NCI-H748 treated with DMSO at 0.1 percent for 48 hours (cell line): ENCODE results near the gene INPP1.

ENCODE experiments used
- DNase-seq: peaks from one replicate; lab custom pipeline; 2025; lab: John Stamatoyannopoulos, UW

The INPP1 gene

DNA sequence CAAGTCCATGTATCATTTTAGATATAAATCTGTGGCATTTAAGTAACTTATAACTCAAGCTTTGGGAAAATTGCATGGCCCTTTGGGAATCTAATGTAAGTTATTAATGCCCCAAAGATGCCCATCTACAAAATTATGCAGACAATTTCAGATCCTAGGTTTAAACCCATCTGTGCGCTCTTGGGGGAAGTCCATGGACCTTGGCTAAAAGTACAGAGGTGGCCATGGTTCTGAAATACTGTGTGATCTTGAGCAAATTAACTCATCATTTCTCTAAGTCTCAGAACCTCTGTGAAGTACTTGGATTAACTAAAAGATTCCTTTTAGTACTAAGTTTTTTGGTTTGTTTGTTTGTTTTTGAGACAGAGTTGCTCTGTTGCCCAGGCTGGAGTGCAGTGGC lies 19.5 kb downstream of the INPP1 start:
- DNase-seq: no peak

DNA sequence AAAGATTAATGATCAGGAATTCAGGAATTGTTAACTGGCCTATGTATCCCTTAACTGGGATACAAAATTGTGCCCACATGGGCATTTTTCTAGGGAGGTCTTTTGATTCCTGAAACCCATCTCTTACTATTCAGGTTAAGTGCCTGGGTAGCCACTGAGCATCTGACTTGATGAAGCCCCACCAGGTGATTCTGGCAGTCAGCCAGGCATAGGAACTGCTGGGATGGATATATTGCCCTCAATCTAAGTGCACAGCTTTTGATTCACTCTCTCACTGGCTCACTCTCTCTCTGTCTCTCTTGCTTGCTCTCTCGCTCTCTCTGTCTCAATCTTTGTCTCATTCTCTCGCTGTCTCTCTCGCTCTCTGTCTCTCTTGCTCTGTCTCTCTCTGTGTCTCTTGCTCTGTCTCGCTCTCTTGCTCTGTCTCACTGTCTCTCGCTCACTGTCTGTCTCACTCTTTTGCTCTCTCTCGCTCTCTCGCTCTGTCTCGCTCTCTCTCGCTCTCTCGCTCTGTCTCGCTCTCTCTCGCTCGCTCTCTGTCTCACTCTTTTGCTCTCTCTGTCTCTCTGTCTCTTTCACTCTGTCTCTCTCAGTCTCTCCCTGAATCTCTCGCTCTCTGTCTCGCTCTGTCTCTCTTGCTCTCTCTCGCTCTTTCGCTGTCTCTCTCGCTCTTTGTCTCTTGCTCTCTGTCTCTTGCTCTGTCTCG lies 22.3 kb downstream of the INPP1 start:
- peak; percentile 40 for DNase-seq

DNA sequence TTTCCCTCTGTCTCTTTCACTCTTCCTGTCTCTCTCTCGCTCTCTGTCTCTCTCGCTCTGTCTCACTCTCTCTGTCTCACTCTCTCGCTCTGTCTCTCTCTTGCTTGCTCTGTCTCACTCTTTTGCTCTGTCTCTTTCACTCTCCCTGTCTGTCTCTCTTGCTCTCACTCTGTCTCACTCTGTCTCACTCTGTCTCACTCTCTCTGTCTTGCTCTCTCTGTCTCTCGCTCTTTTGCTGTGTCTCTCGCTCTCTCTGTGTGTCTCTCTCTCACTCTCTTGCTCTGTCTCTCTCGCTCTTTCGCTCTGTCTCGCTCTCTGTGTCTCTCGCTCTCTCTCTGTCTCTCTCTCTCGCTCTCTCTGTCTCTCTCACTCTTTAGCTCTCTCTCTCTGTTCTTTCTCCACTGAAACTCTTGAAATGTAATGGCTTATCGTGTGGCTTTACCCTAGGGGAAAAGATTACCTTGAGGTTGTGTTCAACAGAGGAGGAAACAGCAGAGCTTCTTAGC lies 22.9 kb downstream of the INPP1 start:
- DNase-seq: no peak

DNA sequence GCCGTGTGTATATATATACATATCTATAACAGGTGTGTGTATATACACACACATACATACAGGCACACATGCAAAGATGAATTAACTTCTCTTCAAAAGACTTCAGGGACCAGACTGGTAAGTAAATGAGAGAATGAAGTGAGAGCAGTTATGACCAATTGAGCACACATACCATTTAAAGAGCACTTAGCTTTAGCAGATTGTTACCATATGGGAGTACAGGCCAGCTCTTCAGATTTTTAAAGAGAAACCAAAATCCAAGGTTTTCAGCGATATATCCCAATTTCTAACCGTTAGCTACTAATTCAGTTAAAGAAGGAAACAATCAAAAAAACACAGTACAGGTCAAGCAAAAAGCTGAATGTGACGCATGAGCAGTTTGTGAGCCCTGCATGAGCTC lies 23.7 kb downstream of the INPP1 start:
- no peak for DNase-seq

DNA sequence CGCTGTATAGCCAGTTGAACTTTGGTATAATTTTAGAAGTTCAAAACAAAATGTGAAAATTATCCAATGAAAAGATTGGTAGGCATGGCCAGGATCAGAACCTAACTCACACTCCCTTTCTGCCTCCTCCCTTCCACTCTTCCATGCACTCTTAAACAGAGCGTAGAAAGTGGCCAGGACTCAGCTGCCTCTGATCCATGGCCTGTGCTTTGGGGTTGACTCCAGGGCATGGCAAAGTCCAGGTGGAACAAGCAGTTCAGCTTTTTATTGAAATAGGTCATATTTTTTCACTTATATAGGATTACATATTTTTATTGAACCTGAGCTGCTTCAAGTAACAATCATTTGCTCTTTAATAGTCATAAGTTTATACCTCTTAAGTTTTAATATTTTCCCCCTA lies 26.2 kb downstream of the INPP1 start:
- DNase-seq: no peak

DNA sequence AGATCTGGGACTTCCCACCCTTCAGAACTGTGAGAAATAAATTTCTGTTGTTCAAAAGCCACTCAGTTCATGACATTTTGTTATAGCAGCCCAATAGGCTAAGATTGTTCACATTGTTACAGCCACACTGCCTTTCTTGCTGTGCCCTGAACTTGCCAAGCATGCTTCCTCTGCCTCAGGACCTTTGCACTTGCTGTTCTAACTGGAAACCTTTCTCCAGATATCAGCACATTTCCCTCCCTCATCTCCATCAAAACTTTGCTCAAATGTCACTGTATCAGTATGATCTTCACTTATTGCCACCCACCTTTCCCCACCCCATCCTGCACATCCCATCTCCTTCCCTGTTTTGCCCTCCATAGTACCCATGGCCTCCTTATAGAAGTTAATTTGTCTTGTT lies 32.7 kb downstream of the INPP1 start:
- no peak for DNase-seq

DNA sequence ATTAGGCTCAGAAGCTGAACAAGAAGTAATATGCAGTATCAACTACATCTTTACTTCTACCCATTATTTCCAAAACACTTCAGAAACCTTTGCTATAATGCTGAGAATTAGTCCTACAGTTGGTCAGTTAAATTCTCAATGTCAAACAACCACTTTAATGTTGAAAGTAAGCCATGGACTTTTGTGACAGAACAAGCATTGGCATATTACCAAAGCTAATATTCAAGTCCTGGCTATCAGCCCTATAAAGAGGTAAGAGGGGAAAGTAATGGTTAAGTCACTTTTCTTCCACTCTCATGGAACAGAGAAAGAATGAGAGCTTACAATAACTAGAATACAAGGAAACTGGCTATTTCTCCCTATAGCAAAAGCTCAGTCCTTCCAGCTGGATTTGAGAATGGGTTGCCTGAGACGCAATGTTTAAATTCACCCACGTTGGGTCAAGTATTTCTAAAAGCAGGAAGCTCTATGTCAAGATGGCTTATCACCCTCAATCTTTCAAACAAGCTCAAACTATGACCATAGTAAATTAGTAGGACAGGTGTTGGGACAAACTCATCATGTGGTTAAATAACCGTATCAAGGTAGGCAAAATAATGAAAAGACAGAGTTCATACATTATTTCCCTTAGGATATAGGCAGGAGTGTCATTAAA lies 33.3 kb downstream of the INPP1 start:
- DNase-seq: no peak

DNA sequence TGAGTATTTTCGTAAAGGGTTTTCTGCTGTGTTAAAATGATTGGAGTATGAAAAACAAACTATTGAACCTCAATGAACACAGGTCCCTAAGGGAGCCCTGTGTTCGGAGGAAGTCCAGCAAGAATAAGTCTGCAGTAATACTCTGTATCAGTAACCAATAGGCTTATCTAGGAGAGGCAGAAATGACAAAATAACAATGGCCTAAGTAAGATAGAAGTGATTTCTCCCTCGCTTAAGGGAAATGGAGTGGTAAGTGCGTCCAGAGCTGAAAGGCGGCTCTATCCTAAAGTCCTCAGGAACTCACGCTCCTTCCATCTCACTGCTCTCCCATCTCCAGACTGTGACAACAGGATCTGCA lies 35.5 kb downstream of the INPP1 start:
- no peak for DNase-seq

DNA sequence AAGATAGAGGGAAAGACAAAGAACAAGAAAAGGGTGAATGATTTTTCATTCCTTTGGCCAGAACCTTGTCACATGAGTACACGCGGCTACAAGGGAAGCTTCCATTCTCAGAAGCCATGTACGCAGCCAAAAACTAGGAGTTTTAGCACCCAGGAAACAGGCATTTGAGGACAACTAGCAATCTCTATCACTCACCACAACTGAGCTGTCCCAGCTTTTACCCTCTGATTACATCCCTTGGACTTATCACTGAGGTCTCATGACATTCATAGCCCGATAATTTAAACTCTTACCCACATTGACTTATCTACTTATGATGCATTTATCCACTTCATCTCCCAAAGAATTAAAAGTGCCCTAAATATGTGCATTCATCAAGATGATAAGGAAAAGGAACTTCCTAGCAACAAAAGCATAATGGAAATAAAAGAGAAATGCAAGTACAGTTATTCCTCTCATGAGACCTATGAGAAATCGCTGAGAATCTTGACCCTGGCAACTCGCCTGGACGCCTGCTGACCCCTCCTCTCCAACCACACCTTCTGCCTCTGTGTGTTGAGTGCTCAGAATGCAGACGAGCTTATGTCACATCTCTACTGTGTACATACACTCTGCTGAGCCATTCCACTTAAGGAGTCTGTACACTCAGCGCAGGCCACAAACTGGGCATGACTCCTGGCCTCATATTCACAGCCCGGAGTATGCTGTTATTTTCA lies 36.0 kb downstream of the INPP1 start:
- DNase-seq: no peak

DNA sequence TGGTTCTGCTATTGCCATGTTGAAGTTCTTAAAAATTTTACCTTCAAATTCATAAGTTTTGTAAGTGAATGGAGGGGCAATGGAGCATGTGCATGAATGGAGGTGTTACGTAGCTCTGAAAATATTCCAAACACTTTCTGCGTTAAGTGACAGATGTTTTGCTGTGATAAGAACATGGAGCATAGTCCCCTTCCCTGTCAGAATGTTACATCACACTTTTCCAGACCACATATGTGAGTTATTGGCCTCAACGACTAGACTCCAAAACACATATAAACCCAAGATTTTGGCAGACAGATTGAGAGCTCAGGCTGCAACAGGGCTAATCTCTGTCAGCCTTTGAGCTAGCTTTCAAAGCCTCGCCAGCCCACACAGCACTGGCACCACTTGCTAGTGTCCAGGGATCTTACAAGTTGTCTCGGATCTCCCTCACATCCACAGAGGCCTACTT lies 37.6 kb downstream of the INPP1 start:
- no peak for DNase-seq

DNA sequence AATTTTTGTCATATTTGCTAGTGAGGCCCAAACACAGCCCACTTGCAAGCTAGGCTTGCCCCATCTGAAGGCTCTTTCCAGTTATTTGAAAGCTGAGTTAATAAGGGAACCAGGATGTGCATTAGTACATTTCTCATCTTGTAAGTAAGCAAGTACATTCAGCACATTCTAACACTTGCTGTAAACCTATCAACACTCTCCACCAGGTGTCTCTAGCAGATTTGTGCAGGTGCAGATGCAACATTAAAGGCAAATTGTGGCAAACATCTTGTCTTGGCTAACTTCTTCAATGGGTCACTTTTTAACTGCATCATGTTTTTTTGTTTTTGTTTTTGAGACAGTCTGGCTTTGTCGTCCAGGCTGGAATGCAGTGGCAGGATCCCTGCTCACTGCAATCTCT lies 39.5 kb downstream of the INPP1 start:
- DNase-seq: peak; percentile 83

DNA sequence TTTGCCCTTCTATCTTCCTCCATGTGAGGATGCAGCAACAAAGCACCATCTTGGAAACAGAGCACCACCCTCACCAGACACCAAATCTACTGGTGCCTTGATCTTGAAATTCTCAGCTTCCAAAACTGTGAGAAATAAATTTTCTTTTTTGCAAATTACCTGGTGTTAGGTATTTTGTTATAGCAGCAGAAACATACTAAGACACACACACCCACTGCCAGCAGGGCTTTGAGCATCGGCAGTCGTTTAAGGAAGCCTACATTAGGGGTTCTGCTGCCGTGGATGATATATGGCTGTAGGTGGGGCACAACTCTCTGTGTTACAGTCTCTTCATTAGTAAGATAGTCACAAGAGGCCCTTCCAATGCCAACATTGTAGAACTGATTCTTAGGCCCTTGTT lies 44.0 kb downstream of the INPP1 start:
- DNase-seq: no peak

DNA sequence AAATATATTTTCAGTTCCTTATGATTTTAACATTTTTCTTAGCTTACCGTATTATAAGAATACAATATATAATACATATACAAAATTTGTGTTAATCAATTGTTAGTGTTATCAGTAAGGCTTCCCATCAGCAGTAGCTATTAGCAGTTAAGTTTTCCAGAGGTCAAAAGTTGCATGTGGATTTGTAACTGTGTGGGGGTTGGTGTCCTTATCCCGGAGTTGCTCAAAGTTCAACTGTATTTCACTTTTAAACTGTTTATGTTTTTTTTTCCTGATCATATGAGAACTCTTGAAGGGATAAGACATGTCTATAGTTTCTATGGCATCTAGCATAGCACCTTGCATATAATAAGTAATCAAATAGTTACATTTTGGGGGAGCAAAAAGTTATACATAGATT lies 52.9 kb downstream of the INPP1 start:
- no peak for DNase-seq

DNA sequence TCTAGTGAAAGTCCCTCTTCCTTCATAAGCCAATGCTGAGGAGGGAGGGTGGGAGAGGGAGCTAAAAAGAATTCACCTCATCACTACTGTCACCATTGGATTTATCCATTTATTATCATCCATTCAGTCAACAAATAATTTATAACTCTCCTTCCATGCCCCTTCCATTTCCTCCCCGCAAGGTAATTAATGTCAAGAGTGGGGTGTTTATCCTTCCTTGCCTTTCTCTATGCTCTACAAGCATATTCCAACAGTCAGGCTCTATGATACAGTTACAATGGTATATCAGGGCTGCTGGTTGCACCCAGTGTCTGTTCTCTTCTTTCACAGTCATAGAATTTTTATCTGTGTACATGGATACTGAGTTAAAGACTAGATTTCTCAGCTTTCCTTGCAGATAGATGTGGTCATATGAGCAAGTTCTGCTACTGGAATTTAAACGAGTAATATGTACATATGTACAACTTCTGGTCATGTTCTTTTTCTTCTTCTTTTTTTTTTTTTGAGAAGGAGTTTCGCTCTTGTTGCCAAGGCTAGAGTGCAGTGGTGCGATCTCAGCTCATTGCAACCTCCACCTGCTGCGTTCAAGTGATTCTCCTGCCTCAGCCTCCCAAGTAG lies 59.7 kb downstream of the INPP1 start:
- DNase-seq: no peak

DNA sequence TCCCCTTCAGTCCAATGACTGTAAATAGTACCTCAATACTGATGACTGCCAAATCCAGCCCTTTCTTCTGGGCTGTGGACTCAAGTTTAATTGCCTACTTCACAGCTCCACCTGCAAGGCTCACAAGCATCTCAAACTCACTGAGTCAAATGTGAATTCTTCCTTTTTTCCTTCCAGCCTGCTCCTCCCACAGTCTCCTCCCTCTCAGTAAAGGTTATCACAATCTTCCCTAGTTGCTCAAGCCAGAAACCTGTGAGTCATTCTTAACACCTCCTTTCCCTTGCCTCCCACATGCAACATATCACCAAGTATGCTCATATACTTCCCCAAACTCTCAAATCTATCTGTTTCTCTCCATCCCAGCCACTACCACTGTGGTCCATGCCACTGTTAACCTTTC lies 61.1 kb downstream of the INPP1 start:
- DNase-seq: no peak

DNA sequence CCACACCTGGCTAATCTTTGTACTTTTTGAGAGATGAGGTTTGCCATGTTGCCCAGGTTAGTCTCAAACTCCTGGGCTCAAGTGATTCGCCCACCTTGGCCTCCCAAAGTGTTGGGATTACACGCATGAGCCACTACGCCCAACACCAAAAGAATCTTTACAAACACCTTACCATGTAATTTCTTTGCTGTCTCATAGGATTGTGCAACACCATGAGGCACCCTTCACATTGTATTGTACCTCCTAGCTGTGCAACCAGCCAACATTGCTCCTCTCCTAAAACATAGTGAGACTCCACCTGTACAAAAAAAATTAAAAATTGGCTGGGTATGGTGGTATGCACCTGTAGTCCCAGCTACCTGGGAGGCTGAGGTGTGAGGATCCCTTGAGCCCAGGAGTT lies 61.7 kb downstream of the INPP1 start:
- no peak for DNase-seq

DNA sequence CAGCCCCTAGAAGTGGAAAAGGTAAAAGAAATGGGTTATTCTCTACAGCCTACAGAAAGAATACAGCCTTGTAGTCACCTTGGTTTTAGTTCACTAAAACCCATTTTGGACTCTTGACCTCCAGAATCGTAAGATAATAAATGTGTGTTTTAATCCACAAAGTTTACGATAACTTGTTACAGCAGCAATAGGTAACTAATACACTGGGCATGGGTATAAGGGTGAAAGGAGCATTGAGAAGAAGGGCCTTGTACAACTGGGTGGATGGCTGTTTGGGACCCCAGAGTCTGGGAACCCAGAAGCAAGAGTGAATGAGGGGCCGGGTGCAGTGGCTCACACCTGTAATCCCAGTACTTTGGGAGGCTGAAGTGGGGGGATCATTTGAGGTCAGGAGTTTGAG lies 62.6 kb downstream of the INPP1 start:
- no peak for DNase-seq

DNA sequence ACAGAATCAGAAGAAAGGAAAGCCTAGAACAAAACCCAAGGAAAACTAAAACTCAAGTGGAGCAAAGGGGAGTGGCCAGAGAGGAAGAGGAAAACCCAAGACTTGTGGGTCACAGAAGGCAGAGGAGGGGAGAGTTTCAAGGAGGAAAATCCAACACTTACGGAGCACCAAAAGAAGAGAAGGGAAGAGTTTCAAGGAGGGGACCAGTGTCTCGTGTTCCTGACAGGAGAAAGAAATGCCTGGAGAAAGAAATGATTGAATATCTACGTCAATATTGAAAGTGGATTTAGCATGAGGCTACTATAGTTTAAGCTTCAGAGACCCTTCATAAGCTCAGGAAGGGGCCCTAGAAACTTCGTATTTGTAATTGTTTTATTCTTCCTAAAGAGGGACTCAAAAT lies 63.4 kb downstream of the INPP1 start:
- DNase-seq: no peak

DNA sequence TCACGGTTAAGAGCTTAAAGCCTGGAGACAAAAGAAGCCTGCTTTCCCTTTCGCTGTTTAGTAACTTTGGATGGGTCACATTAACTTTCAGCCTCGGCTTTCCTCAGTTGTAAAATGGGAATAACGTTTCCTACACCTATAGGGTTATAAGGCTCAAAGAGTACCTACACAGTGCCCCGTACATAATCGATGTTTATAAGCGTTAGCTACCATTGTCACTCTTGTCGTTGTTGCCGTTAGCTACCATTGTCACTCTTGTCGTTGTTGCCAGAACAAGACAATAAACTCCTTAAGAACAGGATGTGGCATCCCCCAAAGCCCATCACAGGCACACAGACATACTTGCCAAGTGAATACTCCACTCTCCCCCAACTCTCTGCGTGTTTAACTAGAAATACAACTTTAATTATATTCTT lies 63.9 kb downstream of the INPP1 start:
- DNase-seq: peak; percentile 70

DNA sequence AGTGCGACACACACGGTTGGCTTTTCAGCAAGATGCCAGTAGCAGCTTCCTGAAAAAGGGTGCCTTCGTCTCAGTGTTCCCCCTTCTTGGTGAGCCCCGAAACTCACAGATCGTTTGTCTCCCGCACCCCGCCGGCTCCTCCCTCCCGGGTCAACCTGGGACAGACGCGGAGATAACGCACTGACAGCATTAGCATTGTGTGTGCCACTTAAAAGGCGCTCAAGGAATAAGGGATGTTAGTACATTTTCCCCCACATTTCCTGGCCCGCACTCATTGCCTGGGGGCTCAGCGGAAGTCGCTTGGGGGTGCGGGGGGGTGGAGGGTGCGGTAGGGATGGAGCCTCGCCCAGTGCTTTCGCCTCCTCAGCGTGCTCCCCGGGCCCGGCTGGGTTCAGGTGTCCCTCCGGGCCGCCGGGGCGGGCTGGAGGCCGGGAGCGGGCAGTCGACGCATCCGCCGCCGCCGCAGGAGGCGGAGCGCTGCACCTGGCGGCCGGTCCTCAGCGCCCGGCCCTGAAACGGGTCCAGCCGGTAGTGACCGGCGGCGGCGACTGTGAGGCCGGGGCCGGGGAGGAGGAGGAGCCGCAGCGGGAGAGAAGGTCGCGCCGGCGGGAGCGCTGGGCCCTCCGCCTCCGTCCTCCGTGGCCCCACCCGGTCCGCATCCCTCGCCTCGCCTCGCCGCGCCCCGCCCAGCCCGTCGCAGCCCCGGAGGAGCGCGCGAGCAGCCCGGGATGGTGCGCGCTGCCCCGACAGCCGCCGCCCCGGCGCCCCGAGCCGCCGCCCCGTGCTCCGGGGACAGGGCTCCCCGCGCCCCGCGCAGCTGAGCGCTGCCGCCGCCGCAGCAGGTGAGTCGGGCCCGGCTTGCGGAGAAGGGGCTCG lies 64.5 kb downstream of the INPP1 start, which contains the start of gene MFSD6:
MFSD6 (plus strand) TSS at position 694 of the 876 bp plus-strand sequence. CDS start 27,675 bp downstream, outside the sequence.
- DNase-seq: peak; percentile 61

DNA sequence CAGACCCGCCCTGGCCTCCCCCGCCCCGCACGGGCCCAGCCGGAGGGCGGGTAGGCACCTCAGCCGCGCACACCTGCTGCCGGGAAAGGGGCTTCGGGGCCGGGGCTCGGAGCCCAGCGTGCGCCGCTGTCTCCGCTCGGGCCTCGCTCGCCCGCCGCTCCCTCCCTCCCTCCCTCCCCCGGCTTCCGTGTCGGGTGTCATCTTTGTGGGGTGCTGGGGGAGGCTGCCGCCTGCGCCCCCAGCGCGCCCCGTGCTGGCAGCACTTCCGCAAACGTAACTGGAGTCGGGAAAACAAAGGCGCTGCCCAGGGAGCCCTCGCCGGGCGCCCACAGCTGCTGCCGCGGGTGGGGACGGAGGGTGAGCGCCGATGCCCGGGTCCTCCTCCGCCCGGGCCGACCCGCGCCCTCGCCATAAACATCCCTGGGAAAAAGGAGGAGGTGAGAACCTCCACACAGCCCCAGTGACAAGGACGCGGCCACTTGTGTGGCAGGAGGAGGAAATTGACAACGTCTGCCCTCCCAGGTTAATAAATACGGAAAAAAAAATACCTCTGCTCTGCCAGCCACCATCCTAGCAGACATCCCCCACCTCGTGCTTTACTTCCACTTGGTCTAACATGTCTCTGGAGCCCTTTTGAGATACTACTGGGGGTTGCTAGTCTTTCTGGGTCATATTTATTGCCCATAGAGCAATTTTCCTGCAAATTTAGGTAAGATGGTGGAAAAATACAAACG lies 65.3 kb downstream of the INPP1 start:
- DNase-seq: peak; percentile 51
